DOHH2 (cell line): Measurements from ENCODE around the gene RGS3.

Source experiments
- EZH2phosphoT487 ChIP-seq: fragments of 200-600 bp; sonication (generic); IDR thresholded peaks from 2 replicates; pipeline ENCODE4 v1.6.1; 2017; ENCODE audit warnings: borderline replicate concordance, mild to moderate bottlenecking, antibody characterized with exemption, low read length, moderate library complexity, mixed read lengths
- TF ChIP-seq, protein P1 (sequence below): fragments of 200-600 bp; sonication (generic); IDR thresholded peaks from one replicate; pipeline ENCODE4 v1.5.1; 2014; ENCODE audit warnings: antibody characterized with exemption, mild to moderate bottlenecking, low read depth, low read length; ENCODE audit not compliant: poor library complexity, severe bottlenecking

GRCh38 chr9:113601656-113602055 is 138.1 kb downstream of the RGS3 start:
- TF ChIP-seq, protein P1, sequence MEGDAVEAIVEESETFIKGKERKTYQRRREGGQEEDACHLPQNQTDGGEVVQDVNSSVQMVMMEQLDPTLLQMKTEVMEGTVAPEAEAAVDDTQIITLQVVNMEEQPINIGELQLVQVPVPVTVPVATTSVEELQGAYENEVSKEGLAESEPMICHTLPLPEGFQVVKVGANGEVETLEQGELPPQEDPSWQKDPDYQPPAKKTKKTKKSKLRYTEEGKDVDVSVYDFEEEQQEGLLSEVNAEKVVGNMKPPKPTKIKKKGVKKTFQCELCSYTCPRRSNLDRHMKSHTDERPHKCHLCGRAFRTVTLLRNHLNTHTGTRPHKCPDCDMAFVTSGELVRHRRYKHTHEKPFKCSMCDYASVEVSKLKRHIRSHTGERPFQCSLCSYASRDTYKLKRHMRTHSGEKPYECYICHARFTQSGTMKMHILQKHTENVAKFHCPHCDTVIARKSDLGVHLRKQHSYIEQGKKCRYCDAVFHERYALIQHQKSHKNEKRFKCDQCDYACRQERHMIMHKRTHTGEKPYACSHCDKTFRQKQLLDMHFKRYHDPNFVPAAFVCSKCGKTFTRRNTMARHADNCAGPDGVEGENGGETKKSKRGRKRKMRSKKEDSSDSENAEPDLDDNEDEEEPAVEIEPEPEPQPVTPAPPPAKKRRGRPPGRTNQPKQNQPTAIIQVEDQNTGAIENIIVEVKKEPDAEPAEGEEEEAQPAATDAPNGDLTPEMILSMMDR = no peak
- no peak for TF ChIP-seq EZH2phosphoT487
